ENCODE results near the gene OR5M8.

DNA sequence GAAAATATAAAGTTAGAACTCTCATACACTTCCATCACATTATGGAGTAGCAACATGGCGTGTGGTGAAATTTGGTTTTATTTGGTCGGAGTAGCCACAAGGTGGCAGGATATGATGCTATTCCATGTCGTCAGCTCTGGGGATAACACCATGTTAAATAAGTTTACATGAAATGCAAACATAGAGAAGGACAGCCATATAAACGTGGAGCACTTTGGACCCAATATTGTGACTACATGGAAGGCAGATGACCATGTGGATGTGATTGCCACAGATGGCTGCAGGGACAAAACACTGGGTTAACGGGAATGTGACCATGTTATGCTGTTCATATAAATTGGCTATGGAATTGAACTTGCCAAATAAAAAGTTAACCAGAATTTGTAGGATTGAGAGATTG is 30.8 kb upstream of the OR5M8 start:
- TF ChIP-seq CTCF (IDR thresholded peaks at IDR 0.05), result no peak
- no peak for TF ChIP-seq POLR2A (IDR thresholded peaks at IDR 0.05)
- TF ChIP-seq POLR2AphosphoS5 (IDR thresholded peaks at IDR 0.05), result no peak

Measured in breast epithelium (tissue), 3 donors.